HG03571 (cell line): ENCODE measurements around the gene PAX9.

Experiments
- ATAC-seq: cut with Tn5 transposase; IDR thresholded peaks from one replicate; pipeline ENCODE4 v1.9.1; 2021; ENCODE audit not compliant: unreplicated experiment

PAX9 gene

DNA sequence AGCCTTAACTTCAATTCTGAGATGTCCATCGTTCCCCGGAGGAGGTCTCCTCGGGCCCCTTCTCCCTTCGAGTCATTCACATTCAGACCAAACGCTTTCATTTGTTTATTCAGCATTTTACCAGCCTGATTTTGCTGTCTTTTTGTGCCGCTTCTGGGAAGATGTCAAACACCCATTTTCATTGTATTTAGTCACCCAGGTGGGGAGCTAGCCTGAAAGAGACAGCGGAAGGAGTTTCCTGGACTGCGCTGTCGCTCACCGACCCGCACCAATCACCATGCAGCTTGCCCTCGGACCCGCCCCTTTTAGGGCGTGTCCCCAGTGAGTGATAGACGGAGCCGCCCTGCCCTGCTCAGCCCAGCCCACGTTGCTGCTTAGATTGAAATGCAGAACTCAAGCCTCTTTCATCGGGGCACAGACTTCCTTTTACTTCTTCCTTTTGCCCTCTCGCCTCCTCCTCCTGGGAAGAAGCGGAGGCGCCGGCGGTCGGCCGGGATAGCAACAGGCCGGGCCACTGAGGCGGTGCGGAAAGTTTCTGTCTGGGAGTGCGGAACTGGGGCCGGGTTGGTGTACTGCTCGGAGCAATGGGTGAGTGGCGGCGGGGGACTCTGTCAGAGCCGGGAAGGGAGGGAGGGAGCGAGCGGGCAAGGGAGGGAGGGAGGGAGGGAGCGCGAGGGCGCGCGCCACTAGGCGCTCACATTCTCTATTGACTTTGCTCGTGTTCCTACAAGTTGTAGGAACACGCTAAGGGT is at the start of gene PAX9:
PAX9 (plus strand) TSS at position 355 of the 752 bp plus-strand sequence; CDS start at position 585, 230 bp downstream.
- ATAC-seq = no peak

- no peak for ATAC-seq
Observed at GRCh38 chr14:36617824-36618223, 43.8 kb upstream of the PAX9 start.

- ATAC-seq = no peak
Observed at GRCh38 chr14:36618641-36619040, 43.0 kb upstream of the PAX9 start.

GRCh38 chr14:36619131-36619530 is 42.5 kb upstream of the PAX9 start:
- no peak for ATAC-seq

DNA sequence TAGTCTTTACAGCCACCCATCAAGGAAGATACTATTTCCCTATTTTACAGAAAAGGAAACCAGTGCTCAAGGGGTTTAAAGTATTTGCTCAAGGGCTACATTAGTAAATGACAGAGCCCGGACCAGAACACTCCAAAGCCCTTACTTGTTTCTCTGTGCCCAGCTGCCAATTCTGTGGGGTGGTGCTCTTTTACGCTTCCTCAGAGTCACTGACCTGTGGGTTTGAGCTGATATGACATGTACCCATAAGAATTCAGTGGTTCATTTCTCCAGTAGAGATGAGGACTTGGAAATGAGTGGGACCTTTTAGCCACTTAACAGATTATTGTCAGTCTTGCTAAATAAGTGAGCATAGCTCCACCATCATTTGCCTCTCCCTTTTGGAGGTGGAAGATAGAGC is 41.8 kb upstream of the PAX9 start:
- no peak for ATAC-seq

DNA sequence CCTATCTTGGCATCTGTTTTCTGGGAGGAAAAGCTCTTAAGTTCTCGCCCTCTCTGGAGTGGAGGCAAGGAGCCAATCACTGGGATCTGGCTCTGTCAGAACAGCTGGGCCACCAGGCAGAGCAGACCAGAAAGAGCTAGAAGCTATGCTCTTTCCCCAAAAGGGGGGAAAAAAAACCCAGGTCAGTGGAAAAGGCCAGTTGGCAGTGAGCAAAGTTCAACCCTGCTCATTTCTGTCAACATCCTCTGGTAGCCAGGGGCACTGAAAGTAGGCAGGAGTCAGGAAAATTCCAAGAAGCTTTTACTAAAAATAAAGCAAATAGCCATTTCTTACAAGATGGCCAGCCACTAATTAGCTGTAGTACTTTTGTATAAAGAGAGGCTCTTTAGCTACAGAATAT is 36.6 kb upstream of the PAX9 start:
- ATAC-seq = no peak

- no peak for ATAC-seq
Observed at GRCh38 chr14:36625436-36625835, 36.2 kb upstream of the PAX9 start.

DNA sequence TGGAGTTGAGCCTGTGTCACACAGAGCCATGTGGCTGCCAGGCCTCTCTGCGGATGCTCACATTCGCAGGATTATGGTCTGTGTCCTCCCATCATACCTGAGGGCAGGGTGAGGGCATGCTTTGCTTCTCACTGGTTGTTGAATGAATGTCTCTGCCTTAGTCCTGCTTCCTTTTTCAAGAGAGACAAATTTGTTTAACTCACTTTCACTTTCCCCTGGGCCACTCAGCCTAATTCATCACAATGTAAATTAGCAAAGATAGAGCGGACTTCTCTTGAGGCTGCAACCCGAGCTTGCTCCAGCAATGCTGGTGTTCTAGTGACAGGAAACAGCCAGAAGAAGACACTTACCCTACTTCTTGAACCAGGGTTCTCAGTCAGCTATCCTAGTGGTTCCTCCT is 35.5 kb upstream of the PAX9 start:
- no peak for ATAC-seq

DNA sequence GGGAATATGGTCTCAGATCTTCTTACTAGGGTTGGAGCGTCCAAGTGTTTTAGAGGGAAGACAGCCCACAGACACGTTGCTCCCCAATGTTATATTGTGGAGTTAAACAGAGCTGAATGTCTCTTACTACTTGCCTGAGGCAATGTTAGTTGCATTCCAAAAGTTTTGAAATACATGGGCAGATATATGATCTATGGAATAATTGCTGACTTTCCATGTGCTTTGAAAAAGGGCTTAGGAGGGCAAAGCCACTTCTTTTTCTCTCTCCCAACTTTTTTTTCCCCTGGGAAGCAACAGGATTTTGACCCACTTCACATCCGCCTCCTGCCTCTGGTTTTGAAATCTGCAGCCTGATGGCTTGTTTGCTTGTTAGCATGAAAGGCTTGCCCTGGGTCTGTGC is 33.7 kb upstream of the PAX9 start:
- ATAC-seq = no peak

GRCh38 chr14:36633580-36633979 is 28.1 kb upstream of the PAX9 start:
- ATAC-seq = no peak

DNA sequence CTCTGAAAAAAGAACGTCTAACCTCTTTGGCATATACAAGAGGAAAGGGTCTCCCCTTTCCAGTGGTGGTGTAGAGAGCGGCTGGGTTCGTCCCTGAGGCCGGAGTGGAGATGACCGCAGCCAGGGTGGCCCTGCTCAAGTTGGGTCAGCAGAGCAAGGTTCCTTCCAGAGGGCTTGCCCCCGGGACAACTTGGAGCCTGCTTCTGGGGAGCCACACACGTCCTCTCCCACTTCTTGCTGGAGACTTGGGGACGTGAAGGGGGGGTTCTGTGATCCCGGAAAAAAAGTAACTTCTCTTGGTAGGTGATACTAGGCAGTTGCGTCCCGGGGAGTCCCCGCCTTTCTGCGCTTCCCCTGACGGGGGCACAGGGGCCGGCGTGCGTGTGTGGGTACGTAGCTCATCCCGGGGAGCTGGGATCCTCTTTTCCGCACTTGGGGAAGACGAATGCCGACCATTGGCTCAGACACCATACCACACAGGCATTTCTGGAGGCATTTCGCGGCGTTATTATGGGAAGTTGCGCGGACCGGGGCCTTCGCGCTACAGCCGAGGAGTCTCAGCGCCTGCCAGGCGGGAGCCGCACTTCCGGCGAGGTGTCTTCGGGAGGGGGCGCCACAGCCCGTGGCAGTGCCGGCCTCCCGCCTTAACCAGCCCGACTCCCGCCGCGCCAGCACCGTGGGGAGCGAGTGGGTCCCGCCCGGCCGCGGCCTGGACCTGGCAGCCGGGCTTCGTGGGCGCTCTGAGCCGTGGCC is 14.8 kb upstream of the PAX9 start:
- ATAC-seq = no peak

DNA sequence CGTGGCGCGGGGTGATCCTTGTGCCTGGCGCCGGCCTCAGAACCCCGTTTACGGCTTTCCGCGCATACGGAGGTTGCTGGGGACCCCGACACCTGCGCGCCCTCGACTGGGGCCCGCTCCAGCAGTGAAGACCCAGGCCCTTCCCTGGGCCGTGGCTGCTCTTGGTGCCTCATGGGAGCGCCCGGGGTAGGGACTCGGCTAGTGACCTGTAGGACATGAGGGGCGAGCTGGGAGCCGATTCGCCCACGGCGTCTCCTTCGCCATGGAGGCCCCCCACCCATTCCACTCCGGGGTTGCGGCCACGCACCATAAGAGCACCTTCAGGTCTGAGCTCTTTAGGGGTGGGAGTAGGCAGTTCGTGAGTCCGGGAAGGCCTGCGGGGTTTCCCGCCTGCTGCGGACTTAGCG is 14.2 kb upstream of the PAX9 start:
- ATAC-seq = no peak

GRCh38 chr14:36647824-36648753 is 13.6 kb upstream of the PAX9 start:
- ATAC-seq = no peak

GRCh38 chr14:36649872-36650650 is 11.6 kb upstream of the PAX9 start:
- ATAC-seq = no peak

DNA sequence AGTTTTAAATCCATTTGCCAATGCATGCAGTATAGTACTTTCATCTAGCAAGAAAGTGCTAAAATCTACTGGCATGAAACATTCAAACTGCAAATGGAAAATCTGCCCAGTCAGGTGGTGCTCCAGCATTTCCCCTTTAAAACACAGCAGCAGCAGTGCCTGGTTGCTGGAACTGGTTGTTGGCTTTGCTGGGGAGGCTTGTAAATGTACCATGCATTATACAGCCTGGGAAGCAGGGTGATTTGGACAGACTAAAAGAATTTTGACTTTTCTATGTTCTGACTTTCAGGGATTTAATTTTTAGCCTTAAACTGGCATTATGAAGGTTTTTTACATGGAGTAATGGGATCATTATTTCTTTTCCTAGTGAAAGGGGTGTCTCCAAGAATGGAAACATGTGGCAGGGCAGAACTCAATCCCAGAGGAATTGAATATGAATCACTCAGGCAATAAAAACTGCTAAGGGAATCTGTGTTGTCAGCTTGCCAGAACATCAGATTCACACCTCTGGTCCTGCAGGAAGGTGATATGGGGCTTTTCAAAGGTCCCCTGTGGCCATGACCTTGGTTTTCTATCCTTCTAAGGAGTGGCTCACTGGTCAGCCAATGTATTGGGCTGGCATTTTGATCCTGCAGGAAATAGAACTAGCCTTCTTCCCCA is 9.0 kb upstream of the PAX9 start:
- no peak for ATAC-seq

DNA sequence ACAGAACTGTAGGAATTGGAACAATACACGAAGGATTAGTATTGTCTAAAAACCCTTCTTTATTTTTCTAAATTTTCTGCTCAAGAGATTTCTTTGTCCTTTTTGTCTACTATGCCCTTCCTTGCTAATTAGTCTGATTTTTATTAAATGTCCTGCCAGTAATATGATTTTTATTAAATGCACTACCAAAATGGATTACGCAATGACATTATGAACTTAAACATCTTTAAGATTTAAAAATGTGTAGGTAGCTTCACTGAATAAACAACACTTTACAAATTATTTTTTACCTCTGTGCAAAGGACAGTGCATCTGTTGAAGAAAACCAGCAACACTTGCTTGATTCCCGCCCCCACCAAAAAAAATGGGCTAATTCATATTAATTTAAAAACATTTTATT is 8.2 kb upstream of the PAX9 start:
- no peak for ATAC-seq

DNA sequence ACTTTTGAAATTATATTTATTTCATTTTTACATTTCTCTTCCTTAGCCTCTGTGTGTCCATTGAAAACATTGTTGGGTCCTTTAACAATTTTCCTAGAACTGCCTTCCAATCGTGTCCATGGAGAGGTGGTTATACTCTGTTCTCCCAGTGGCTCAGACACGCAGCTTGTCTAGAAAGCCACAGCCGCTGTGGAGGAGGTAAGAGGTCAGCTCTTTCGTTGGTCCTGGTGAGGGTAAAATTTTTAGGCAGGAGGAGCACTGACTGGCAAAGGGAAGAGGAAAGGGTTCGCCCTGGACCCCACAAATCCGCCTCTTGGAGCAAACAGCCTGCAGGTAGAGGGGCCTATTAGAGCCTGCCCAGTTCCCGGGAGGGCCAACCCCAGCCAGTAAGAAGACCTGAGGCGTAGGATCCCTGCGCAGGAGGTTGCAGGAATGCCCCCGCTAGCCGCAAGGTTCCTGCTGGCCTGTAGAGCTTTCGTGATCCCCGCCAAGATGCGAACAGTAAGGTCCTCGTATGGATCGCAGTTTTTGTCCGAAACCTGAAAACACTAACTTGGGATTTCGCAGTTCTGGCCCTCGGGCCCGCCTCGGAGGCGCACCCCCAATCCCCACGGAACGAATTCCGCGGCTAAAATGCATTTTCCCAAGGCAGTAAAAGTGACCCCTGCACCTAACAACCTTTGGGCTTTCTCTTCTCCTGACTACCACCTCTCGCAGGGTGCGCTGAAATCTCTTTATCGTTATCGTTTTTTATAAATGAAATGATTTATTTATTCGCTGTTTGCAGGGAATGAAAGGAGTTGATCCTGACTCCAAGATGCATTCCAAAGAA is 7.5 kb upstream of the PAX9 start:
- no peak for ATAC-seq

GRCh38 chr14:36654794-36655381 is 6.8 kb upstream of the PAX9 start:
- no peak for ATAC-seq

GRCh38 chr14:36655571-36655962 is 6.1 kb upstream of the PAX9 start:
- ATAC-seq = no peak
